GM21515 (cell line): ENCODE measurements around the gene USB1.

Source experiments
- ATAC-seq: cut with Tn5 transposase; IDR thresholded peaks from one replicate; pipeline ENCODE4 v1.9.1; 2021; ENCODE audit not compliant: unreplicated experiment

USB1 gene

GRCh38 chr16:58046054-58046881 lies 45.1 kb downstream of the USB1 start:
- no peak for ATAC-seq

DNA sequence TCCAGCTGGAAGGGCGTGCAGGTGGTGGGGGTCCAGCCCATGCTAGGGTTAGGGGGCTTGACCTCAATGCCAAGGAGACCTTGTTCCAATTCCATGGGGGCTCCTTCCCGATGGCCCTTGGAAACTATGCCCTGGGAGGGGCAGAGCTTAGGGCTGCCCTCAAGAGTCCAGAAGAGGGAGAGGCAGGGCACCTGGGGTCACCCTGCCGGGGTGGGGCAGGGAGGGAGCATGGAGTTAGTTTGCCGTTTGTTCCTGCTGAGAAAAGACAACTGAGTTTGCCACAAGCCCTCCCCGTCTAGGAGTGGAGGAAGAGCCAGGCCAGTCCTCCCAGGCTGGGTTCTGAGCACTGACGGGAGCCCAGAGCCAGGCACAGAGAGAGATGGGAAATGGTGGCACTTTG lies 45.7 kb downstream of the USB1 start:
- ATAC-seq: no peak

- no peak for ATAC-seq
These were observed 46.5 kb downstream of the USB1 start for GRCh38 chr16:58047557-58048348.

DNA sequence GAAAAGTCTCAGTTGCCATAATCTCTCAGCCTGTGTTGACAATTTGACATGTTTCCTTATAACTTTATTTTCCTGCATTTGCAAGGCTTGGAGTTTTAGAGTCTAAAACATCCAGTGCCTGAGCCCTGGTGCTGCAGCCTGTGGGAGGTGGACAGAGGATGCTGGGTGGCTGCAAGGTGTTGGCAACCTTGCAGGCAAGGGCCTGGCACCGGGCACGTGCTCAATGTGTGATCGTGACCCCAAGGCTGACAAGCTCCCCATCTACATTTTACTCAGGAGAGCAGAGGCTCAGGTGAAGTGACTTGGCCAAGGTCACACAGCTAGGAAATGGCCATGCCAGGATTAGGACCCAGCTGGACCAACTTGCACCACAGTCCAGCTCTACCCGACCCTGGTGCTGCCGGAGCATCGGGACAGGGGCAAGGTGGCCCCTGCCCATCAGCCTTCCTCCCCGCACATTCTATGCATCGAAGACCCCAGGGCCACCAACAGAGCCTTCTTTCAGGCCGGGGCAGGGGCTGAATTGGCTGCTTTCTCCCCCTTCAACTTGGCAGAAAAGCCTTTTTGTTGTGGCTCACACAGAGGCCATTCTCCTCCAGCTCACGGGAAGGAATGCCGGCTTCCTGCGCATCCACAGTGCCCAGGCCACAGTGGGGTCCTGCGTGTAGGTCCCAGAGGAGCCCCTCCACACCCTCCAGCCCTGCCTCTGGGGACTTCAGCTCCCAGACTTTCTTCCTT lies 47.5 kb downstream of the USB1 start:
- no peak for ATAC-seq

GRCh38 chr16:58049232-58050185 lies 48.3 kb downstream of the USB1 start:
- no peak for ATAC-seq

GRCh38 chr16:58051296-58051695 lies 50.1 kb downstream of the USB1 start:
- ATAC-seq: no peak

DNA sequence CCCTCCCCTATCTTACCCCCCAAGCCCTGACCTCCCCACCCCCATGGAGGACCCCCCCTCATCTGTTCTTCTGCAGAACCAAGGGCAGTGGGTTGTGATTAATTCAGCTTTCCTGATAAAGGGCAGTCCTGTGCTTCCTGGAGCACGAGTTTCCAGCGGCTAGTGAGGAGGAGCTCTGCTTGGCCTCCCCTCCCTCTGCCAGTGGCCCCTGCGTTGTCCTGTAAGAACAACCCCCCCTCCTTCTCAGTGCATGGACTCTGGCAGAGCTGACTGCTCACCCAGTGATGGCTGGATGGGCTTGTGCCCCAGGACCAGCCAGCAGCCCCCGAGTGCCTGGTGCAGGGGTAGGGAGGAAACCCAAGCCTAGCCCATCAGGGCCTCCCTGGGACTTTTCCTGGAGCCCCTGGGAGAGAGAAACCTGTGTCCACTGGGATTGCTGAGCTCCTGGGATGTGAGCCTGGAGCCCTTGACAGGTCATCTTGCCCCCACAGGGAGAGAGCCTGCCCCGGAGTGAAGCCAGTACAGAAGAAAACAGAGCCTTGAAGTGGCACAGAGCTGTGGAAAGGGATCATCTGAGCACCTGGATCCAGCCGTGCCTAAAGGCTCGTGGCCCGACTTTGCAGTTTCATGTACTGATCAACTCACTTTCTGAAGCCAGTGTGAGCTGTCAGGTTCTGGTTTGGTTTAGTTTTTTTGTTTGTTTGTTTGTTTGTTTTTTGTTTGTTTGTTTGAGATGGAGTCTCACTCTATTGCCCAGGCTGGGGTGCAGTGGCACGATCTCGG lies 50.8 kb downstream of the USB1 start:
- ATAC-seq: no peak

- no peak for ATAC-seq
These were observed 52.4 kb downstream of the USB1 start for GRCh38 chr16:58053682-58054005.

DNA sequence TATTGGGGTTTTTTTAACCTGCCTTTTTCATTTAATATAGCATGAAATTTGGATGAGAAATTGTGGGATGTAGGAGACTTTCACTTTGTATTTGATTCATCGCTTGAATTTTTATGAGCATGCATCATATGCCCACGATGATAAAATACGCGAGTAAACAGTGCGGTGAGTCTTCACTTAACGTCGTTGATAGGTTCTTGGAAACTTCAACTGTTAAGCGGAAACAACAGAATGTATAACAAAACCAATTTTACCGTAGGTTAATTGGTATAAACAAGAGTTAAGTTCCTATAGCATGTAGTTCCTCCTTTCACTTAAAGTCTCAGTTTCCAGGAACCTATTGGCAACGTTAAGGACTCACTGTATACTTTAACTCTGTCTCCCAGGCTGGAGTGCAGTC lies 53.1 kb downstream of the USB1 start:
- no peak for ATAC-seq

DNA sequence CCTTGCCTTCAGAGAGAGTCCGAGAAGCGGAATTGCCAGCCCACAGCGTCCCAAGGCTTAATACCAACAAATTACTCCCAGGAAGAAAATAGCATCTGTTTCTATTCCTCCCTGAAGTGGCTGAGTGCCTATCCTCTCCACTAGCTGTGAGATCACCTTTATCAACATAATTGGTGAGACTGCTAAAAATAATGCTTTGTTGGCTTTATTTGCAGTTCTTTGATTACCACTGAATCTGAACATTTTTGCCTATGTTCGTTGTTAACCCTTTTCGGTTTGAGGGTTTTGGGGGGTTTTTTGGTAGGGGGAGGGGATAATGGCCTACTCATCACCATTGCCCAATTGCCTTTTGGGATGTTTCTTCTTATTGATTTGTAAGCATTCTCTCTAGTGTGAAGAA lies 55.4 kb downstream of the USB1 start:
- ATAC-seq: no peak

DNA sequence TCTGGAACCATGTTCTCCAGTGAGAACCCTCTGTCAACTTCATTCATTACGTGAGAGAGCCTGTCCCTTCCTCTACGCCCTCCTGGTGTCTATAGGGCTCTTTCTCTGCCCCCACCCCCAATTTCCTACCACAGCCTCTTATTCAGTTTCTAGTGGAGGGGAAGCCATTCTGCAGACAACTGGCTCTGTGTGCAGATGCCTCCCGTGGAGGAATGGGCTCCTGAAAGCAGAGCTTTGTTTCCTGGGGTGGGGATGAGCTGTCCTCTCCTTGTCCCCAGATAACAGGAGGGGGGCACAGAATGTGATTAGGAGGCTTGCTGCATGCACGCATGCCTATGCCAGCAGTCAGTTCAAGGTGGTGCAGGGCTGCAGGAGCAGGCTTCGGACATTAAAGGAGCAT lies 55.9 kb downstream of the USB1 start:
- no peak for ATAC-seq

DNA sequence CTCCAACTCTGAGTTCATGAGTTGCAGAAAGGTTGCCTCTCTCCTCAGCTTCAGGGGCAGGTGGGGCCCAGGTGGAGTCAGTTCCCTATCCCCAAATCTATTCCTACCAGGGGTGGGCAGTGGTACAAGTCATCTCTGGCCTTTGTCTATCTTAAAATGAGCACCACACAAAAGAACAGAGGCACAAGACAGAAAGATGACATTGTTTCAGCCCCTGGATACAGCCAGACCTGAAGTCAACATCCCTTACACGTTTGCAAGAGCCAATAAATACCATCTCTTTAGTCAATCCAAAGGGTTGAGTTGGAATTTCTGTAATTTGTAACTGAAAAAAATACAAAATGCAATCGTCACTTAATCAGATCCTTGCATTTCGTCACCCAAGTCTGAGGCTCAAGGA lies 56.6 kb downstream of the USB1 start:
- ATAC-seq: no peak

DNA sequence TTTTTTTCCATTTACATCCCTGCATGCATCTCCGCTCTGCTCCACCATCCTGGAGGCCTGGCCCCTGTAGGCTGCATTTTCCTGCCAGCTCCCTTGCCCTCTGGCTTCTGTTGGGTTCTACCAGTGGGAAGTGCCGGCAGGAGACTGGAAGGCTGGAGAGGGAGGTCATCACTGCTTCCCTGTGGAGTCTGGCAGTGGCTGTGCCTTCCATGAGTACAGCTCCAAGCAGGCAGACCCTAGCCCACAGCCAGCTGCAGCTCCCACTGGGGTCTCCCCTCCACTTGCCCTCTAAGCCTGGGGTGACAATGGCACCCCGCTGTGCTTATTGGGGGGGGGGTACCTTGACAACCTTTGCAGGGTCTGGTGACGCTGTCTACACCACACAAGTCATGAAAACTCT lies 61.6 kb downstream of the USB1 start:
- no peak for ATAC-seq

DNA sequence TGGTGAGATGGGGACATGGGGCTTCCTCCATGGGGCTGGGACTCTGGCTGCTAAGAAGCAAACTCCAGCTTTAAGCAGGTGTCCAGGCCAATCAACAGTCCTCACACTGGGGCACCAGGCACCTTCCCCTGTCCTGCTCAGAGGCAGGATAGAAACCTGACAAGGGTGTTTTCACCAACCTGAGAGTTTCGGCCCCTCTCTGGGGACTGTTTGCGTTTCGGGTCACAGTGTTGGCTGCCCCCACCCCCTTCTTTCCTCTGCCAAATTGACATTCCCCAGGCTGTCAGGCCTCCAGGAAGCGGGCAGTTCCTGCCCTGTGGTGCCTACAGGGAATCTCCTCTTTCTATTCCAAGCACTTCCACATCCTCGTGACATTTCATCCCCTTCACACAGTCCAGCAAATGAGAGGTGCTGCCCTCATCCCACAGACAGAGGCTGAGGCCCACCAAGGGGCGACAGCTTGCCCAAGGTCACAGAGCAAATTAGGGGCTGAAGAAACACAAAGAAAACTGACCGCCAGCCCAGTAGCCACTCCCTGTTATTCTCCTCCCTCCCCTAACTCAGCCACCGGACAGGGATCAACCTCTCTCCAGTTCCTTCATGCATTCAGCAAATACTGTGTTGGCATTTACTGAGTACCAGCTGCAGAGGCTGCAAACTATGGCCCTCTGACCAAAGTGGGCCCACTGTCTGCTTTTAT lies 62.3 kb downstream of the USB1 start:
- ATAC-seq: no peak

GRCh38 chr16:58070585-58070984 lies 69.4 kb downstream of the USB1 start:
- ATAC-seq: no peak
